HG03066 (cell line): ENCODE data around the gene CTNNA3.
"Not testable (repeated sequence)": the region's sequence is repeated elsewhere in the genome, so short reads cannot be mapped to it uniquely, and the experiment has no call there.

Source experiments
- ATAC-seq: cut with Tn5 transposase; IDR thresholded peaks from one replicate; pipeline ENCODE4 v1.9.1; 2021; ENCODE audit warnings: low read depth; ENCODE audit not compliant: unreplicated experiment

CTNNA3 gene

GRCh38 chr10:67262675-67263074, 433.3 kb downstream of the CTNNA3 start:
- no peak for ATAC-seq

GRCh38 chr10:67261300-67261797, 434.6 kb downstream of the CTNNA3 start:
- no peak for ATAC-seq

- no peak for ATAC-seq
Observed at GRCh38 chr10:67259319-67259929, 436.6 kb downstream of the CTNNA3 start.

- no peak for ATAC-seq
Observed at GRCh38 chr10:67257427-67258144, 438.4 kb downstream of the CTNNA3 start.

- no peak for ATAC-seq
Observed at GRCh38 chr10:67257018-67257417, 439.0 kb downstream of the CTNNA3 start.

GRCh38 chr10:67250686-67251085, 445.3 kb downstream of the CTNNA3 start:
- no peak for ATAC-seq

- no peak for ATAC-seq
Observed at GRCh38 chr10:67246066-67246555, 449.9 kb downstream of the CTNNA3 start.

GRCh38 chr10:67242528-67242927, 453.5 kb downstream of the CTNNA3 start:
- no peak for ATAC-seq

GRCh38 chr10:67241451-67241850, 454.5 kb downstream of the CTNNA3 start:
- ATAC-seq = no peak

- no peak for ATAC-seq
Observed at GRCh38 chr10:67239864-67240497, 456.0 kb downstream of the CTNNA3 start.

GRCh38 chr10:67230680-67231500, 465.1 kb downstream of the CTNNA3 start:
- not testable (repeated sequence) for ATAC-seq

- no peak for ATAC-seq
Observed at GRCh38 chr10:67225226-67225625, 470.8 kb downstream of the CTNNA3 start.

GRCh38 chr10:67224553-67224952, 471.4 kb downstream of the CTNNA3 start:
- no peak for ATAC-seq

GRCh38 chr10:67222934-67223333, 473.1 kb downstream of the CTNNA3 start:
- no peak for ATAC-seq

- no peak for ATAC-seq
Observed at GRCh38 chr10:67221939-67222494, 474.0 kb downstream of the CTNNA3 start.

GRCh38 chr10:67211680-67212079, 484.3 kb downstream of the CTNNA3 start:
- ATAC-seq = no peak

GRCh38 chr10:67207923-67208322, 488.1 kb downstream of the CTNNA3 start:
- ATAC-seq = not testable (repeated sequence)

- ATAC-seq = no peak
Observed at GRCh38 chr10:67200913-67201564, 495.0 kb downstream of the CTNNA3 start.

GRCh38 chr10:67175354-67175753, 520.6 kb downstream of the CTNNA3 start:
- no peak for ATAC-seq

- ATAC-seq = no peak
Observed at GRCh38 chr10:67173787-67174186, 522.2 kb downstream of the CTNNA3 start.
